ENCODE measurements around the gene NAAA.

DNA sequence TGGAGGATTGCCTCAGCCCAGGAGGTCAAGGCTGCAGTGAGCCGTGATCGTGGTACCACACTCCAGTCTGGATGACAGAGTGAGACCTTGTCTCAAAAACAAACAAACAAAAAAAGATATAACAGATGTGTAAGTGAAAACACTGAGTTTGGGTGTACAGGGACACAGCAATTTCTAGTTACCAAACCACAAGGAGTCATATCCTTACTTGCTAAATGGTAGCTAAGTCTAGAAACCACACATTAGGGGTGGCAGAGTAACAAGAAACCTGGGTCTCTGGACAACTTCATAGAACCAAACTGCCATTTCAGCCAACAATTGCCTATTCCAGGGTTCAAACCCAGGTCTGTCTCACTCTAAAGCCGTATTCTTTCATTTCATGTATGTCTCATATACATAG, 59.3 kb downstream of the NAAA start:
- TF ChIP-seq POLR2AphosphoS5 (IDR thresholded peaks at IDR 0.05; ENCODE audit: low read depth, low read length) (no peak), TAF1 (IDR thresholded peaks at IDR 0.05; ENCODE audit: borderline replicate concordance, insufficient read depth, low read length) (no peak), SIN3A (IDR thresholded peaks at IDR 0.05; ENCODE audit: borderline replicate concordance, insufficient read depth, low read length) (no peak), FOXP2 (optimal IDR thresholded peaks at IDR 0.05; ENCODE audit: borderline replicate concordance, extremely low read depth, extremely low read length, insufficient read depth) (no peak)
- TF ChIP-seq, protein P1, sequence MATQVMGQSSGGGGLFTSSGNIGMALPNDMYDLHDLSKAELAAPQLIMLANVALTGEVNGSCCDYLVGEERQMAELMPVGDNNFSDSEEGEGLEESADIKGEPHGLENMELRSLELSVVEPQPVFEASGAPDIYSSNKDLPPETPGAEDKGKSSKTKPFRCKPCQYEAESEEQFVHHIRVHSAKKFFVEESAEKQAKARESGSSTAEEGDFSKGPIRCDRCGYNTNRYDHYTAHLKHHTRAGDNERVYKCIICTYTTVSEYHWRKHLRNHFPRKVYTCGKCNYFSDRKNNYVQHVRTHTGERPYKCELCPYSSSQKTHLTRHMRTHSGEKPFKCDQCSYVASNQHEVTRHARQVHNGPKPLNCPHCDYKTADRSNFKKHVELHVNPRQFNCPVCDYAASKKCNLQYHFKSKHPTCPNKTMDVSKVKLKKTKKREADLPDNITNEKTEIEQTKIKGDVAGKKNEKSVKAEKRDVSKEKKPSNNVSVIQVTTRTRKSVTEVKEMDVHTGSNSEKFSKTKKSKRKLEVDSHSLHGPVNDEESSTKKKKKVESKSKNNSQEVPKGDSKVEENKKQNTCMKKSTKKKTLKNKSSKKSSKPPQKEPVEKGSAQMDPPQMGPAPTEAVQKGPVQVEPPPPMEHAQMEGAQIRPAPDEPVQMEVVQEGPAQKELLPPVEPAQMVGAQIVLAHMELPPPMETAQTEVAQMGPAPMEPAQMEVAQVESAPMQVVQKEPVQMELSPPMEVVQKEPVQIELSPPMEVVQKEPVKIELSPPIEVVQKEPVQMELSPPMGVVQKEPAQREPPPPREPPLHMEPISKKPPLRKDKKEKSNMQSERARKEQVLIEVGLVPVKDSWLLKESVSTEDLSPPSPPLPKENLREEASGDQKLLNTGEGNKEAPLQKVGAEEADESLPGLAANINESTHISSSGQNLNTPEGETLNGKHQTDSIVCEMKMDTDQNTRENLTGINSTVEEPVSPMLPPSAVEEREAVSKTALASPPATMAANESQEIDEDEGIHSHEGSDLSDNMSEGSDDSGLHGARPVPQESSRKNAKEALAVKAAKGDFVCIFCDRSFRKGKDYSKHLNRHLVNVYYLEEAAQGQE (IDR thresholded peaks at IDR 0.05; ENCODE audit: insufficient read depth in 1 of 2, low read depth in 2 of 2, low read length in 2 of 2), result no peak
